CD4-positive, alpha-beta T cell treated with Interleukin-17A for 1 hour (primary cell): ENCODE measurements around the gene RELL1.

Source experiments
- DNase-seq: peaks from one replicate; pipeline ENCODE4 v3.0.0-alpha.2; 2020

The RELL1 gene

GRCh38 chr4:37631551-37631950 lies 54.6 kb downstream of the RELL1 start:
- no peak for DNase-seq

GRCh38 chr4:37629713-37630112 lies 56.5 kb downstream of the RELL1 start:
- no peak for DNase-seq

DNA sequence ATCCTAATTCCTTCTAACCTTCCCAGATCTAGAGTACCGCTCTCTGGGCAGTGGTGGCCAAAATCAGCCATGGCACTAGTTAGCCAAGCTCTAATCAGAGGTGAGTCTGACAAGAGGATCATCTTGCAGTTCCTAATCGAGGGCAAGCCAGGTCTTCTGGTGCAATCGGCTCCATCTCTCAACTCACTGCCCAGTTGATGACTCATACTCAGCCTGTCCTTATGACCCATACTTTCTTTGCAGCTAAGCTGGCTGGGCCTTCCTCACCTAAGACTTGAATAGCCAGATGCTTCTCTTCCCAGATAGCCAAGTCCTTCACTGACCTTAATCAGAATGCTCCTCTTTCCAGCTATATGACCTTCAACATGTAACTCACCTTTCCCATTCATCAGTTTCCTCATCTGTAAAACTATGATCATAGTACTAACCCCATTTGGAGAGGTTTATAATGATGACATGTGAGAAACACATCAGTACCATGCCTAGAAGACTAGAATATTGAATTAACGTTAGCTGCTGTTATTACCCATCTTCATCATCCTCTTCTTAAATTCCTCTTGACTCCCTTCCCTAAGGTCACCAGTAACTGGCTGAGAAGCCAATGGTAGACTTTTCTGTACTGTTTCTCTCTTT lies 57.1 kb downstream of the RELL1 start:
- DNase-seq = no peak

DNA sequence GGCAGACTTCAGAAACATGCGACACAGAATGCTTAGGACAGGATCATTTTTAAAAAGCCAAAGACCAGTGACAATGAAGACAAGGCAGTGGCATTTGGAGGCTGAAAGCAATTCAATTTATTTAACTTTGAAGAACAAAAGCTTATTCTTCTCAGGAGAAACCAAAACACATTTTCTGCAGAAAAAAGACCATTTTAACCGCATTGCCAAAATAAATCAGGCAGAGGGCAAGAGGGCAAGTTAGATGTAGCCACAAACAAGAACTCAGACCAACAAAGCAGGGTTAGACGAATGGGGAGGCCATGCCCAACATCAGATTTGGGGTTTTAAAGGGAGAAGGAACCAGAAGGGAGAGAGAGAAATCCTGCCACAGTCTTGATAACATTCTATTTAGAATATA lies 58.9 kb downstream of the RELL1 start:
- DNase-seq = no peak

DNA sequence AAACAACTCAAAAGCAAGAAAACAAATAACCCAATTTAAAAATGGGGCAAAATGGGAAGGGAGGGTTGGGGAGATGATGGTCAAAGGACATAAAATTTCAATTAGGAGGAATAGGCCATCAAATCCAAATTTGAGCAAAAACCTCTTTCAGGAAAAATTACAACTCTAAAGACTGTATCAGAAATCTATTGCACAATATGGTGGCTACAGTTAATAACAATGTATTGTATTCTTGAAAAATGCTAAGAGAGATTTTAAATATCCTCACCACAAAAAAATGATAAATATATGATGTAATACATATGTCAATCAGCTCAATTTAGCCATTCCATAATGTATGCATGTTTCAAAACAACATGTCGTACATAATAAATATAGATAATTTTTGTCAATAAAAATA lies 60.7 kb downstream of the RELL1 start:
- DNase-seq = no peak

- no peak for DNase-seq
Observed at GRCh38 chr4:37623940-37624339, 62.2 kb downstream of the RELL1 start.

DNA sequence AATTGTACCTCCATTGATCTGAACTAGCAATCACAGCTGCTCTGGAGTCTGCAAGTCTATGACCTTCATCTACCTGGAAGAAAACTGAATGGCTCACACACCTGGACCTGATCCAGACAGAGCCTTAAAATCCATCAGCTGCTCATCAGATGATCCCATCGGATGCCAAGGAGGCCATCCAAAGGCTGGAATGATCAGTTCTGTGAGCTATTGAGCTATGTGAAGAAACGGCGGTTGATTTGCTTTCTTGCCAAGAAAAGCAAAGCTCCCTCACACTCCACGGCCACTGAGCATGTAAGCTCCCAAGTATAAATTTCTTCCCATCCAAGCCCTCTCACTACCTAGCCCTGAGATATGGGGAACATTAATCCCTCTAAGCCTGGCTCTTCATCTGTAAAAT lies 63.1 kb downstream of the RELL1 start:
- no peak for DNase-seq

DNA sequence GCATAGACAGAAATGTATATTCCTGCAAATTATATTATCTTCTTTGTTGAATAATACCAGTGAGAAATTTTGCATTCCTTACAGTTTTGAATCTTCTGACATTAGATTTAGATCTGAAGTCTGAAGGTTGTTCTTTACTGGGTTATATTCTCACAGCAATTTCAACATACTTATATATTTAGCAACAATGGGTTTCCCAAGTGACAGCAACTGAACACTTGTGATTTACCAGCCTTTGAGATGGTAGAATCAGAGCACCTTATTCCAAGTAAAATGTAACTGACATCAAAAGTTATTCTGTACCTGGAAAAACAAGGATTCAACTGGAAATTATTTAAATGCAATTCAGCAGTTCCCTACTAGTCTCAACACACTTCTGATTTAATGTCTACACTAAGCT lies 66.0 kb downstream of the RELL1 start:
- DNase-seq = no peak

GRCh38 chr4:37615720-37616063 lies 70.5 kb downstream of the RELL1 start:
- DNase-seq = no peak

DNA sequence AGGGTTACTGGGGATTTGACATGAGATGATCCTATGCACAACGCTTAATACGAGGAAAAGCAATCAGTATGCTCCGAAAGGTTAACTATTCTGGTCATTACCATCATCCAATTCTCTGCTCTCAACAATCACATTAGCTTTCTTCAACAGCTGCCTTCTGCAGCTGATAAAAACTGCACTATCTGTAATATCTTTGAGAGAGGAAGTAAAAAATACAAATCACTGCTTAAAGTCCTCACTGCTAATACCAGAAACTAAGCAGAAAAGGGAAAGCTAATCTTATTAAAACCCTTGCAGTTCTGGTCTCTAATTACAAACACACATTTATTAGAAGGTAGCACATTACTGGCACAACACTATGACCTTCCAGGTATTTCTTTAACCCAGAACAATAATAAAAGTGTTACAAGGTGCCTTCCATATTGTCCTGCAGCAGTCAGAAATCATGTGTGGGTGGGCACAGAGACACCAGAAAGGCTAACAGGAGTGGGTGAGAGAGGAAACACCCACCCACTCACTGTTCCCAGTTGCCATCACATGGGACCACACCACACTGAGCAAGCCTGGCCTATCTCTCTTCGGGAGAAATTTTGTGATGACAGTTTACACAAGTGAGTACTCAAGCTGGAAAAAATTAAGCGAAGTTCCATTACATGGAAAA lies 71.0 kb downstream of the RELL1 start:
- DNase-seq = no peak

- no peak for DNase-seq
Observed at GRCh38 chr4:37612811-37613210, 73.4 kb downstream of the RELL1 start.

- no peak for DNase-seq
Observed at GRCh38 chr4:37609626-37610025, 76.5 kb downstream of the RELL1 start.

DNA sequence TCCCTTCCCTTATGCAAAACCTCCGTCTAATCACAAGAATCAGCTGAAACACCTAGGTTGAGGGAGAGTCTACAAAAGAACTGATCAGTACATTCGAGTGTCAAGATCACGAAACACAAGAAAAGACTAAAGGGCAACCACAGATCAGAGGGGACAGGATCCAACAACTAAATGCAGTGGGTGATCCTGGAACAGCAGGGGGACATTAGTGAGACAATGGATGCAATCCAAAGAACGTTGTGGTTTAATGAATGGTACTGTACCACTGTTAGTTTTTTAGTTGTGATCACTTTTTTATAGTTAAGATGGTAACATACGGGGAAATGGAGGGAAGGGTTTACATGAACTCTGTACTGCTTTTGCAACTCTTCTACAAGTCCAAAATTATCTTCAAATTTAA lies 79.2 kb downstream of the RELL1 start:
- DNase-seq = no peak

DNA sequence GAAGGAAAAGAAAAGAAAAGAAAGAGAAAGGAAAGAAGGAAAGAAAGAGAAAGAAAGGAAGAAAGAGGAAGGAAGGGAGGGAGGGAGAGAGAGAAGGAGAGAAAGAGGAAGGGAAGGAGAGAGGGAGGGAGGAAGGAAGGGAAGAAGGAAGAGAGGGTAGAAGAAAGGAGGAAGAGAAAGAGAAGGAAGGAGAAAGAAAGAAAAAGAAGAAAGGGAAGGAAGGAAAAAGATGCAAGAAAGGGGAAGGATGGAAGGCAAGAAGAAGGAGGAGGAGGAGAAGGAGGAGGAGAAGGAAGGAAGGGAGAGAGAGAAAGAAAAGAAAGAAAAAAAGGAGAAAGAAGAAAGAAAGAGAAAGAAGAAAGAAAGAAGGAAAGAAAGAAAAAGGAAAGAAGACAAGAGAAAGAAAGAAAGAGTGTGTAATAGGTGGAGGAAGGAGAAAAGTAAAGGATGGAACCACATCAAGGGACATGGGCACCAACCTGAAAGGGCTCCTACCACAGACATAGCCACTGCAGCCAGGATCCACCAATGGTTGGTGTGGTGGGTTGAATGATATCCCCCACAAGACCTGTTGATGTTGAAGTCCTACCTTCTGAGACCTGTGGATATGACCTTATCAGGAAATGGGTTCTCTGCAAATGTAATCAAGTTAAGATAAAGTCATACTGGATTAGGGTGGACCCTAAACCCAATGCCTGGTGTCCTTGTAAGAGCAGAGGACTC lies 80.2 kb downstream of the RELL1 start:
- DNase-seq = no peak

DNA sequence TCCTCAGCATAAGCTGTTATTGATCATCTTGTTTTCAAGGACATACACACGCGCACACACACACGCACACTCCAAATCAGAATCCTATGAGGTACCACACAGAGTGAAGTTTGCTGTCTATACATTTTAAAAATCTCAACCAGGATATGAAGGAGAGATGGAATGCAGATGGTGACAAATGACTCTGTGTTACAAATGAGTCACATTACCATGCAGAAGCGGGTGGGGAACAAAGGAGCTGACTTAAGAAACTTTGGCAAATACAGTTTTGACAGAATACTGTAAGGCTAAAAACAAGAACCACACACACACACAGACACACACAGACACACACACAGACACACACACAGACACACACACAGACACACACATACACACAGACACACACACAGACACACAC lies 81.7 kb downstream of the RELL1 start:
- DNase-seq = no peak

DNA sequence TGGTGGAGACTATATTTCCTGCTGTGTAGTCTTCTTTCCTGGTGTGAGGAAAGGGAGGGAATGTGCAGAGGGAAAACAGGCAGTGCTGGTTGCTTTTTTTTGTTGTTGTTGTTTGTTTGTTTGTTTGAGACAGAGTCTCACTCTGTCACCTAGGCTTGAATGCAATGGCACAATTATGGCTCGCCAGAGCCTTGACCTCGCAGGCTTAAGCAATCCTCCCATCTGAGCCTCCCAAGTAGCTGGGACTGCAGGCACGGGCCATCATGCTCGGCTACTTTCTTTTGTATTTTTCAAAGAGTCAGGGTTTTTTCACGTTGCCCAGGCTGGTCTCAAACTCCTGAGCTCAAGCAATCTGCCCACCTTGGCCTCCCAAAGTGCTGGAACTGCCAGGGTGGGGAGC lies 82.5 kb downstream of the RELL1 start:
- DNase-seq = no peak

DNA sequence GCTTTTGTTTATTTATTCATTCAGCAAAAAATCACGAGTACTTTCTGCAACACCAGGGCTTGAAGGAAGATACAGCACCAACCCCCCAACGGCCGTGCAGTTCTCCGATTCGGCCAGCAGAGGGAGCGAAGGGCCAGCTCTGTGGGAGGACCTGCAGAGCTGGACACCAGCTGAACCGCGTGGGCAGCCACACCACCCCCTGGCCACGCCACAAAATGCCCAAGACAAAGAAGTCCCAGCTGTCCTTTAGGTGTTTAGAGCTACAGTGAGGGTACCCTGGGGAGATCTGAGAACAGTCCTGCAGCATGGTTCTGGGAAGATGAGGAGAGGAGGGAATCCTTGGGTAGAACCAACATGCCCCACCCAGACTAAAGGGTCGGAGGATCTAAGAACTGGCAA lies 83.1 kb downstream of the RELL1 start:
- peak; percentile 73 for DNase-seq

- DNase-seq = no peak
Observed at GRCh38 chr4:37602454-37603069, 83.6 kb downstream of the RELL1 start.

- DNase-seq = no peak
Observed at GRCh38 chr4:37601531-37601930, 84.6 kb downstream of the RELL1 start.

- no peak for DNase-seq
Observed at GRCh38 chr4:37599092-37599790, 86.9 kb downstream of the RELL1 start.

DNA sequence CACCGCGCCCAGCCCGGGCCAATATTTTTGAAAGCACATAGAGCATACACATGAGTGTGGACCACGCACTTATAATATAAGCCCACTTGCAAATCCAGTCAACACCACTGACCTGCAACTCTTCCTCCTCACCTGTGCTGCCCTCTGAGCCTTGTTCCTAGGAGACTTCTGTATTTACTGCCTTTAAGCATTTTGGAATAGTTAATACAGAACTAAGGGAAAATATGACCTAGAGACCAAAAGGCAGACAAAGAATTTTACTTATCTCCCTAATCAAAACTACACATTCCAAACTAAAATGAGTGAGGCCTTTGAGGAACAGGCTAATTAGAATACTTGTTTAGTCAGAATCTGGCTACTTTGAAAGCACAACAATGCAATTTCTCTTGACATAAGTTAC lies 89.1 kb downstream of the RELL1 start:
- DNase-seq = no peak

GRCh38 chr4:37595875-37596680 lies 90.1 kb downstream of the RELL1 start:
- no peak for DNase-seq

- no peak for DNase-seq
Observed at GRCh38 chr4:37594099-37594498, 92.1 kb downstream of the RELL1 start.
